Kidney epithelial cell (primary cell): ENCODE data around the gene OSTN. TPM values are rescaled to one million over a fixed set of nuclear protein-coding genes. Genes with fewer than 3 reads are reported as not detected.
"Not testable (repeated sequence)": the region's sequence is repeated elsewhere in the genome, so short reads cannot be mapped to it uniquely, and the experiment has no call there.

Source experiments
- DNase-seq: peaks from one replicate; pipeline ENCODE4 v3.0.0-alpha.2; 2010; ENCODE audit warnings: low read depth
- H3K27me3 ChIP-seq: 2 replicates; pipeline ENCODE4 v1.6.0; 2011; ENCODE audit warnings: low read length; ENCODE audit not compliant: control insufficient read depth, insufficient read depth
- H3K36me3 ChIP-seq: 2 replicates; pipeline ENCODE4 v1.5.1; 2011; ENCODE audit warnings: low read length; ENCODE audit not compliant: control insufficient read depth, insufficient read depth
- H3K4me3 ChIP-seq: 2 replicates; pipeline ENCODE4 v1.5.1; 2011; ENCODE audit warnings: low read depth, mild to moderate bottlenecking, control low read depth, low read length
- total RNA-seq: library from RNA; depleted of rRNA; stranded (reverse); fragments of >200 nt; gene quantifications from 2 replicates; pipeline ENCODE4 v1.2.3, GENCODE V29; 2015
- TF ChIP-seq, protein P1 (sequence below): IDR thresholded peaks from 2 replicates; pipeline ENCODE4 v1.5.1; 2011; ENCODE audit warnings: mild to moderate bottlenecking, moderate library complexity, low read length, control low read depth, inconsistent platforms; ENCODE audit not compliant: insufficient read depth, poor library complexity, severe bottlenecking

OSTN gene
- total RNA-seq, 1 donor from 2014 or later: 0.04 TPM

- no peaks in the 10 kb centered on the region for H3K27me3 ChIP-seq
- TF ChIP-seq, protein P1, sequence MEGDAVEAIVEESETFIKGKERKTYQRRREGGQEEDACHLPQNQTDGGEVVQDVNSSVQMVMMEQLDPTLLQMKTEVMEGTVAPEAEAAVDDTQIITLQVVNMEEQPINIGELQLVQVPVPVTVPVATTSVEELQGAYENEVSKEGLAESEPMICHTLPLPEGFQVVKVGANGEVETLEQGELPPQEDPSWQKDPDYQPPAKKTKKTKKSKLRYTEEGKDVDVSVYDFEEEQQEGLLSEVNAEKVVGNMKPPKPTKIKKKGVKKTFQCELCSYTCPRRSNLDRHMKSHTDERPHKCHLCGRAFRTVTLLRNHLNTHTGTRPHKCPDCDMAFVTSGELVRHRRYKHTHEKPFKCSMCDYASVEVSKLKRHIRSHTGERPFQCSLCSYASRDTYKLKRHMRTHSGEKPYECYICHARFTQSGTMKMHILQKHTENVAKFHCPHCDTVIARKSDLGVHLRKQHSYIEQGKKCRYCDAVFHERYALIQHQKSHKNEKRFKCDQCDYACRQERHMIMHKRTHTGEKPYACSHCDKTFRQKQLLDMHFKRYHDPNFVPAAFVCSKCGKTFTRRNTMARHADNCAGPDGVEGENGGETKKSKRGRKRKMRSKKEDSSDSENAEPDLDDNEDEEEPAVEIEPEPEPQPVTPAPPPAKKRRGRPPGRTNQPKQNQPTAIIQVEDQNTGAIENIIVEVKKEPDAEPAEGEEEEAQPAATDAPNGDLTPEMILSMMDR: peak; percentile 25
- DNase-seq: no peak
- no peaks in the 10 kb centered on the region for H3K36me3 ChIP-seq
- no peak overlapping the region for H3K4me3 ChIP-seq
These were observed 45.3 kb downstream of the OSTN start for GRCh38 chr3:191244242-191244867.

DNA sequence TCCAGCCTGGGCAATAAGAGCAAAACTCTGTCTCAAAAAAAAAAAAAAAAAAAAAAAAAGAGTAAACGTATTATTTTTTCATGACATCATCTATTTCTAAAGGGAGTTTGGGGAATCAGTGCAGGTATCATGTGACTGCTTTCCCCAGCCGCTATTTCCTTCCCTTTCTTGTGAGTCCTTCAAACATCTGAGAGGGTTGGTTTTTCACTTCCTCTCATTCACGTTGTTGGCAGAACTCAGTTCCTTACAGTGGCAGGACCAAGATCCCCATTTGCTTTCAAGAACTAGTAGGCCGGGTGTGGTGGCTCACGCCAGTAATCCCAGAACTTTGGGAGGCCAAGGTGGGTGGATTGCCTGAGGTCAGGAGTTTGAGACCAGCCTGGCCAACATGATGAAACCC lies 47.0 kb downstream of the OSTN start:
- not testable (repeated sequence) for H3K36me3 ChIP-seq, H3K4me3 ChIP-seq, DNase-seq, H3K27me3 ChIP-seq

- peak; percentile 23 for DNase-seq
- TF ChIP-seq, protein P1: no peak
These were observed 47.6 kb downstream of the OSTN start for GRCh38 chr3:191246630-191247029.

DNA sequence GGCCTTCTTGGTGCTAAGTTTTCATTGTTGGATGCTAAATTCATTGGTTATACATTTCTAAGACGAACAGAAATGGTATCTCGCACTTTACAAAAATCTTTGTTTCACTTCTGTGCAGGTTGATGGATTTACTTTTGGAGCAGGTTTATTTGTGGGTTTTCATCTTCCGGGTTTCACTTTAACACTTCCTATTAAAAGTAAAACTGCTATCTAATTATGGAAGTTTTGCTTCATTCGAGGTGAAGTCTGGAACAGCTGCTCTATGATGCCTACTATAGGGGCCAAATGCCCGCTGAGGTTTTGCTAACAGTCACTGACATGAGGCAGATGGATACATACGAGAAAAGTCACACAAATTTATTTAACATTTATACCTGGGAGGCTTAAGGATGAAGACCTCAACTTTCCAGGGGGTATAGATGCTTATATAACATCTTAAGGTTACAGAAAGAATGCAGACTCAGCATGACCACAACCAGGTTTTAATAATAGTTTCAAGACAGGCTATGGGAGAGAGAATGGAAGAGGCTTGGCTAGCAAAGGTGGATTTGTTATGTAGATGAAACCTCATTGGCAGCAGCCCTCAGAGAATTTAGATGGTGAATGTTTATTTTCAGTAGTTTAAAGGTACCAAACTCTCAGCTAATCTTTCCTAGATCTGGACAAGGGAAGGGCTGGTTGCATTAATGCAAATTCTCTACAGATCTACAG lies 54.2 kb downstream of the OSTN start:
- no peak overlapping the region for H3K4me3 ChIP-seq
- H3K27me3 ChIP-seq: no peaks in the 10 kb centered on the region

More at GRCh38 chr3:191246630-191247029, 47.6 kb downstream of the OSTN start:
- H3K4me3 ChIP-seq: no peak overlapping the region
- no peaks in the 10 kb centered on the region for H3K27me3 ChIP-seq
- no peaks in the 10 kb centered on the region for H3K36me3 ChIP-seq

GRCh38 chr3:191254098-191254873 lies 55.2 kb downstream of the OSTN start:
- H3K27me3 ChIP-seq: no peaks in the 10 kb centered on the region
- no peaks in the 10 kb centered on the region for H3K36me3 ChIP-seq
- TF ChIP-seq, protein P1: no peak
- no peak overlapping the region for H3K4me3 ChIP-seq
- no peak for DNase-seq

More for the DNA sequence above, 54.2 kb downstream of the OSTN start:
- no peaks in the 10 kb centered on the region for H3K36me3 ChIP-seq
- TF ChIP-seq, protein P1: no peak
- DNase-seq: no peak

DNA sequence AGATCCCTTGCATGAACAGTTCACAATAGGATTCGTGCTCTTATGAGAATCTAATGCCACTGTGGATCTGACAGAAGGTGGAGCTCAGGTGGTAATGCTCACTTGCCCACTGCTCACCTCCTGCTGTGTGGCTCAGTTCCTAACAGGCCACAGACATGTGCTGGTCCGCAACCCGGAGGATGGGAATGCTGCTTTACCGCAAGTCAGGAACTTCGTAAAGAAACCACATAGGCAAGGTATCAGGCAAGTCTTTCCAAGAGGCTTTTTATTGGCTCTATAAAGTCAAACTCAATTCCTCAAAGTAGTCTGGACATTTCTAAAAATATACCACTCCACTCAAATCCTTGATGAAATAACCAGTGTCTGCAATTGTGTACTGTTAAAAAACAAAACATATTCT lies 56.1 kb downstream of the OSTN start:
- DNase-seq: no peak
- TF ChIP-seq, protein P1: no peak
- Histone ChIP-seq H3K36me3 (no peaks in the 10 kb centered on the region), H3K27me3 (no peaks in the 10 kb centered on the region), H3K4me3 (no peak overlapping the region)
